ENCODE results near the gene TMEM54.

The TMEM54 gene

GRCh38 chr1:32855861-32856617 lies 45.1 kb downstream of the TMEM54 start:
- no peak for DNase-seq (ENCODE audit: low read depth in 1 of 2, low spot score in 1 of 2)
- no peaks in the 10 kb centered on the region for H3K27me3 ChIP-seq (ENCODE audit: insufficient read depth, poor library complexity, severe bottlenecking)
- TF ChIP-seq SPI1 (IDR thresholded peaks at IDR 0.05; ENCODE audit: borderline replicate concordance, low read depth) (no peak), CTCF (IDR thresholded peaks at IDR 0.05; ENCODE audit: insufficient read depth, low read length) (no peak), POLR2AphosphoS5 (IDR thresholded peaks at IDR 0.05; ENCODE audit: low read depth) (no peak), REST (IDR thresholded peaks at IDR 0.05; ENCODE audit: insufficient replicate concordance, low read depth) (peak; percentile 65)
- H3K27ac ChIP-seq (replicated peaks): no peak overlapping the region
- no peak overlapping the region for H3K4me3 ChIP-seq (replicated peaks; ENCODE audit: insufficient read depth, low read length)

GRCh38 chr1:32848354-32849063 lies 52.7 kb downstream of the TMEM54 start:
- no peak overlapping the region for H3K27ac ChIP-seq (replicated peaks)
- no peak overlapping the region for H3K4me3 ChIP-seq (replicated peaks; ENCODE audit: insufficient read depth, low read length)
- H3K27me3 ChIP-seq (ENCODE audit: insufficient read depth, poor library complexity, severe bottlenecking): no peaks in the 10 kb centered on the region
- no peak for DNase-seq (ENCODE audit: low read depth in 1 of 2, low spot score in 1 of 2)
- no peak for TF ChIP-seq GABPA (IDR thresholded peaks at IDR 0.05; ENCODE audit: low read depth)
- no peak for TF ChIP-seq CTCF (IDR thresholded peaks at IDR 0.05; ENCODE audit: insufficient read depth, low read length)
- TF ChIP-seq REST (IDR thresholded peaks at IDR 0.05; ENCODE audit: insufficient replicate concordance, low read depth): no peak
- TF ChIP-seq SPI1 (IDR thresholded peaks at IDR 0.05; ENCODE audit: borderline replicate concordance, low read depth): no peak
- TF ChIP-seq POLR2AphosphoS5 (IDR thresholded peaks at IDR 0.05; ENCODE audit: low read depth): no peak
